ENCODE measurements around the gene KLC3. TPM values are rescaled to one million over a fixed set of nuclear protein-coding genes. Genes with fewer than 3 reads are reported as not detected.

KLC3 gene
- total RNA-seq, 1 experiment from 2014 or later, result 23.4 TPM

DNA sequence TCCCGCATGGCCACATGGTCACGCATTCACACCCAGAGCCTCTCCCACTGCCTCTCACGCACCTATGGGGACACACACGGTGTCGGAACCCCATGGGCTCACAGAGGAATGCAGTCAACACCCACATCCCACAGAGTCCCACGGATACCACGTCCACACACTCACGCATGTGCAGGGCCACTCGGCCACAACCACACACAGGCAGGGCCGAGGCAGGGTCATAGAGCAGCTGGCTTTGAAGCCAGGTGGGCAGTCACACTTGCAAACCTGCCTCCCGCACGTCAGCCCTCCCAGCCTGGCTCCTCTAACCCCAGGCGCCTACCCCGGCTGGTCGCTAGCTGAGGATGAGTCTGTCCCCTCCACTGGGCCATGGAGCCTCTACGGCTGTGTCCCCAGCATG lies 21.7 kb downstream of the KLC3 start:
- TF ChIP-seq CTCF (conservative IDR thresholded peaks at IDR 0.05; ENCODE audit: low read depth, low read length), result no peak
- no peak for TF ChIP-seq EZH2phosphoT487 (IDR thresholded peaks at IDR 0.05; ENCODE audit: borderline replicate concordance, low read length)
- no peak for TF ChIP-seq EZH2 (IDR thresholded peaks at IDR 0.05; ENCODE audit: low read length, unreplicated experiment)
- Histone ChIP-seq H3K9ac (ENCODE audit: low read length) (no peak overlapping the region), H3K9me2 (replicated peaks; ENCODE audit: low read length) (no peaks in the 10 kb centered on the region), H3F3A (ENCODE audit: low read length, unreplicated experiment) (no peaks in the 10 kb centered on the region), H2AFZ (ENCODE audit: low read length) (no peak overlapping the region), H3K36me3 (ENCODE audit: low read depth, low read length) (peaks cover 12% of the 10 kb centered on the region), H4K20me1 (ENCODE audit: low read length) (no peaks in the 10 kb centered on the region), H3K27ac (ENCODE audit: low read length) (no peak overlapping the region), H3K79me2 (ENCODE audit: low read length) (no peaks in the 10 kb centered on the region), H3K9me3 (ENCODE audit: low read length) (no peaks in the 10 kb centered on the region), H3K4me1 (ENCODE audit: insufficient read depth, low read length) (no peaks in the 10 kb centered on the region), H3K27me3 (ENCODE audit: low read length) (no peaks in the 10 kb centered on the region), H3K4me3 (ENCODE audit: low read length) (no peak overlapping the region), H3K4me2 (ENCODE audit: low read length) (no peak overlapping the region)
- CTCF ChIA-PET, result no interaction called here
- DNase-seq (no peak), ATAC-seq (no peak)
- intact Hi-C loops (cut with micrococcal nuclease), result no loop called here
- no TSS peak for BruUV-seq (replicated peaks)
- POLR2A ChIA-PET (ENCODE audit: unreplicated experiment), result no interaction called here

DNA sequence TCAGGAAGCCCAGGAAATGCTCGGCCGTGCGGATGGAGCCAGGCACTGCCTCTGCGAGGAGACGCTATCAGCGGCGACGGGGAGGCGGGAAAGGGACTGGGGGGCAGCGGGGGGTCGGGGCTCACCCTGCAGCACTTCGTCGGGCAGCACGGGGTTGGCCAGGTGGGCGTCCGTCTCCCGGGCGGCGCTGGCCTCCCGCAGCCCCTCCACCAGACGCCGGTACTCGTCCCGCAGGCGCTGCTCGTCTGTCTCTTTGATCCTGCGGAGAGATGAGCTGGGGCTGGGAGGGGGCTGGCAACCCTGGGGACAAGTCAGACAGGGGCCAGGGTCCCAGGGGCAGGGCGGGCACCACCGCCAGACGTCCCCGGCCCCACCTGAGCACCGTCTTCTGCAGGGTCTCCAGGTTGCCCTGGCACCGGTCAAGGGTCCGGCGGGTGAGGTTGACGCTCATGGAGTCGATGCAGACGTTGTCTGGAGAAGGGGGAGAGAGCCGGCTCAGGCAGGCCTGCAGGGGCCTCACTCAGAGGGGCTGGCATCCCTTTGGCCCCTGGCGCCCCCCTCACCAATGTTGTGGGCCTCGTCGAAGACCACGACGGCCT lies 23.4 kb downstream of the KLC3 start:
- POLR2A ChIA-PET (ENCODE audit: unreplicated experiment), result no interaction called here
- ATAC-seq (no peak), DNase-seq (no peak)
- Histone ChIP-seq H3K4me2 (ENCODE audit: low read length) (no peak overlapping the region), H3K4me1 (ENCODE audit: insufficient read depth, low read length) (peaks cover 4% of the 10 kb centered on the region; the same call in 1 of the 2 replicates), H3K27me3 (ENCODE audit: low read length) (no peaks in the 10 kb centered on the region), H3K36me3 (ENCODE audit: low read depth, low read length) (peaks cover 9% of the 10 kb centered on the region; the same call in 1 of the 2 replicates), H3K9ac (ENCODE audit: low read length) (no peak overlapping the region), H3K79me2 (ENCODE audit: low read length) (peaks cover 16% of the 10 kb centered on the region), H3K9me2 (replicated peaks; ENCODE audit: low read length) (no peaks in the 10 kb centered on the region), H2AFZ (ENCODE audit: low read length) (no peak overlapping the region), H3K9me3 (ENCODE audit: low read length) (no peaks in the 10 kb centered on the region), H3K27ac (ENCODE audit: low read length) (no peak overlapping the region), H3F3A (ENCODE audit: low read length, unreplicated experiment) (no peaks in the 10 kb centered on the region), H4K20me1 (ENCODE audit: low read length) (no peaks in the 10 kb centered on the region), H3K4me3 (ENCODE audit: low read length) (no peak overlapping the region)
- no TSS peak for BruUV-seq (replicated peaks)
- intact Hi-C loops (cut with micrococcal nuclease), result no loop called here
- no peak for TF ChIP-seq EZH2 (IDR thresholded peaks at IDR 0.05; ENCODE audit: low read length, unreplicated experiment)
- TF ChIP-seq EZH2phosphoT487 (IDR thresholded peaks at IDR 0.05; ENCODE audit: borderline replicate concordance, low read length), result no peak
- no peak for TF ChIP-seq CTCF (conservative IDR thresholded peaks at IDR 0.05; ENCODE audit: low read depth, low read length)
- CTCF ChIA-PET, result interaction anchor here (0.5 kb wide), 1 partner anchor 23 kb away, joined by 3 read pairs; the partner anchor contains the start of gene KLC3

GRCh38 chr19:45364696-45365095 lies 24.1 kb downstream of the KLC3 start:
- CTCF ChIA-PET, result no interaction called here
- H3K4me3 ChIP-seq (ENCODE audit: low read length), result no peak overlapping the region
- intact Hi-C loops (cut with micrococcal nuclease), result no loop called here
- no peaks in the 10 kb centered on the region for H3K9me3 ChIP-seq (ENCODE audit: low read length)
- H3K4me1 ChIP-seq (ENCODE audit: insufficient read depth, low read length), result peaks cover 7% of the 10 kb centered on the region; the same call in 1 of the 2 replicates
- no peak overlapping the region for H3K4me2 ChIP-seq (ENCODE audit: low read length)
- no peak overlapping the region for H3K9ac ChIP-seq (ENCODE audit: low read length)
- H3K9me2 ChIP-seq (replicated peaks; ENCODE audit: low read length), result no peaks in the 10 kb centered on the region
- TF ChIP-seq CTCF (conservative IDR thresholded peaks at IDR 0.05; ENCODE audit: low read depth, low read length) (no peak), EZH2phosphoT487 (IDR thresholded peaks at IDR 0.05; ENCODE audit: borderline replicate concordance, low read length) (no peak), EZH2 (IDR thresholded peaks at IDR 0.05; ENCODE audit: low read length, unreplicated experiment) (no peak)
- no TSS peak for BruUV-seq (replicated peaks)
- DNase-seq (no peak), ATAC-seq (no peak)
- no peaks in the 10 kb centered on the region for H3F3A ChIP-seq (ENCODE audit: low read length, unreplicated experiment)
- no peaks in the 10 kb centered on the region for H3K27me3 ChIP-seq (ENCODE audit: low read length)
- H4K20me1 ChIP-seq (ENCODE audit: low read length), result no peaks in the 10 kb centered on the region
- H3K79me2 ChIP-seq (ENCODE audit: low read length), result peaks cover 23% of the 10 kb centered on the region
- H3K27ac ChIP-seq (ENCODE audit: low read length), result no peak overlapping the region
- peaks cover 9% of the 10 kb centered on the region; the same call in 1 of the 2 replicates for H3K36me3 ChIP-seq (ENCODE audit: low read depth, low read length)
- H2AFZ ChIP-seq (ENCODE audit: low read length), result no peak overlapping the region
- POLR2A ChIA-PET (ENCODE audit: unreplicated experiment), result no interaction called here
